Activated CD4-positive, CD25-positive, alpha-beta regulatory T cell (primary cell): Measurements from ENCODE around the gene BICRA.
A peak's percentile ranks its signal among the peaks of the same experiment; 100 is the strongest.
"Not testable (repeated sequence)": the region's sequence is repeated elsewhere in the genome, so short reads cannot be mapped to it uniquely, and the experiment has no call there.

Experiments
- DNase-seq, 4 experiments: peaks; one replicate each; lab custom pipeline; 2025; lab: John Stamatoyannopoulos, UW

Gene BICRA

DNA sequence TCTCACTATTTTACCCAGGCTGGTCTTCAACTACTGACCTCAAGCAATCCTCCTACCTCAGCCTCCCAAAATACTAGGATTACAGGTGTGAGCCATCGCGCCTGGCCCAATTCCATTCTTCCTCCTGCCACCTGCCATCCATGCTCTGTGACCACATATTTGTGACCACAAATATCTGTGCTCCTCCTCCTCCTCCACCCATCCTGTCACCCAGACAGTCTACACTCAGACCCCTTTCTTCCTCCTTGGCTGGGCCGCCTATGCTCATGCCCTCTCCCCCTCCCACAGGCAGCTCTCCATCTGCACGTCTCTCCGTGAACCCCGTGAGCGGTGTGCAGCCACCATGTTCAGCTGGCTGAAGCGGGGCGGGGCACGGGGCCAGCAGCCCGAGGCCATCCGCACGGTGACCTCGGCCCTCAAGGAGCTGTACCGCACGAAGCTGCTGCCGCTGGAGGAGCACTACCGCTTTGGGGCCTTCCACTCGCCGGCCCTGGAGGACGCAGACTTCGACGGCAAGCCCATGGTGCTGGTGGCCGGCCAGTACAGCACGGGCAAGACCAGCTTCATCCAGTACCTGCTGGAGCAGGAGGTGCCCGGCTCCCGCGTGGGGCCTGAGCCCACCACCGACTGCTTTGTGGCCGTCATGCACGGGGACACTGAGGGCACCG lies 107.5 kb downstream of the BICRA start:
- DNase-seq: no peak

GRCh38 chr19:47718415-47719046 lies 109.6 kb downstream of the BICRA start:
- not testable (repeated sequence) for DNase-seq

- DNase-seq: no peak
Observed at GRCh38 chr19:47719047-47719859, 110.3 kb downstream of the BICRA start.

GRCh38 chr19:47720669-47721422 lies 111.9 kb downstream of the BICRA start:
- DNase-seq: no peak

- DNase-seq: no peak
Observed at GRCh38 chr19:47723581-47723940, 114.6 kb downstream of the BICRA start.

GRCh38 chr19:47725759-47726401 lies 116.9 kb downstream of the BICRA start:
- no peak for DNase-seq

DNA sequence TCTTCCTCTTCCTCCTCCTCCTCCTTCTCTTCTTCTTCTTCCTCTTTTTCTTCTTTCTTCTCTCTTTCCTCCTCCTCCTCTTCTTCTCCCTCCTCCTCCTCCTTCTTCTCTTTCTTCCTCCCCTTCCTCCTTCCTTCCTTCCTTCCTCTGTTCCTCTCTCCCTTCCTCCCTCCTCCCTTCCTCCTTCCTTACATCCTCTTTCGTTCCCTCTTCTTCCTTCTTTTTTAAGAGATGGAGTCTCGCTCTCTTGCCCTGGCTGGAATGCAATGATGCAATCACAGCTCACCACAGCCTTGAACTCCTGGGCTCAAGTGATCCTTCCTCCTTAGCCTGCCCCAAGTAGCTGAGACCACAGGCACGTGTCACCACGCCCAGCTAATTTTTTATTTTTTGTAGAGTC lies 117.5 kb downstream of the BICRA start:
- DNase-seq: no peak

GRCh38 chr19:47728295-47728694 lies 119.4 kb downstream of the BICRA start:
- not testable (repeated sequence) for DNase-seq

DNA sequence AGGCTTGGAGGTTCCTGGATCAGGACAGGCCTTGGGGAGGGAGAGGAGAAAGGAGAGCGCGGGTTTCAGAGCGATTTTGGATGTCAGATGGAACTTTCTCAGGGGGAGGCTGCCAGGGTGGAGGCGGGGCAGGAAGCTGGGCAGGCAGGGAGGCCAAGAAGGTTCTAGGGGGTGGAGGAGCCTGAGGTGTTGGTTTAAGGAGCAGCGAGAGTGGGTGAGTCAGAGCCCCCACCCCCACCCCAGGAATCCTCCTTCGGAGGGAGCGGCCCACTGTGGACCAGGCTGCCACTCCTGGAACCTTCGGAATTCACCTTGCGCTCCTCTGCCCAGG lies 120.5 kb downstream of the BICRA start:
- DNase-seq: no peak

- peak in 1 of 4 experiments; percentile 10 for DNase-seq
Observed at GRCh38 chr19:47729799-47730520, 121.0 kb downstream of the BICRA start.

DNA sequence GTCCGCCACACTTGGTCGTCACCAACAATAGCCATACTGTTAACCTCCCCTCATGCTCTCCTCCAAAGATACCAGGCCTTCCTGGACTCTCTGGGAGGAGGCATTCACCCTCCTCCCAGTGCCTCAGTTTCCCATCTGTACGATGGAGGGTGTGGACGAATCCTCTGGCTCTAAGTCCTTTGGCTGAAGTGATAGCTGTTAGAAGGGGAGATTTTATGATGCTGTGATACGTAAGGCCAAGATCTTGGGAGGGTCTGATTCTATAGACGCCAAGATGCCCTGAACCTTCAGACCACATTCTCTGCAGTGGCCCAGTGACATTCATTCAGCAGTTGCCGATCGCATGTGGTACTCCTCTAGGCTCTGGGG lies 121.6 kb downstream of the BICRA start:
- no peak for DNase-seq

- DNase-seq: no peak
Observed at GRCh38 chr19:47730910-47731309, 122.0 kb downstream of the BICRA start.

GRCh38 chr19:47735131-47735530 lies 126.2 kb downstream of the BICRA start:
- DNase-seq: no peak

DNA sequence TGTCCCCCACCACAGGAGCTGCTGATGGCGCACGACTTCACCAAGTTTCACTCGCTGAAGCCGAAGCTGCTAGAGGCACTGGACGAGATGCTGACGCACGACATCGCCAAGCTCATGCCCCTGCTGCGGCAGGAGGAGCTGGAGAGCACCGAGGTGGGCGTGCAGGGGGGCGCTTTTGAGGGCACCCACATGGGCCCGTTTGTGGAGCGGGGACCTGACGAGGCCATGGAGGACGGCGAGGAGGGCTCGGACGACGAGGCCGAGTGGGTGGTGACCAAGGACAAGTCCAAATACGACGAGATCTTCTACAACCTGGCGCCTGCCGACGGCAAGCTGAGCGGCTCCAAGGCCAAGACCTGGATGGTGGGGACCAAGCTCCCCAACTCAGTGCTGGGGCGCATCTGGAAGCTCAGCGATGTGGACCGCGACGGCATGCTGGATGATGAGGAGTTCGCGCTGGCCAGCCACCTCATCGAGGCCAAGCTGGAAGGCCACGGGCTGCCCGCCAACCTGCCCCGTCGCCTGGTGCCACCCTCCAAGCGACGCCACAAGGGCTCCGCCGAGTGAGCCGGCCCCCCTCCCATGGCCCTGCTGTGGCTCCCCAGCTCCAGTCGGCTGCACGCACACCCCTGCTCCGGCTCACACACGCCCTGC lies 132.1 kb downstream of the BICRA start:
- DNase-seq: no peak

GRCh38 chr19:47741544-47742140 lies 132.7 kb downstream of the BICRA start:
- DNase-seq: no peak

DNA sequence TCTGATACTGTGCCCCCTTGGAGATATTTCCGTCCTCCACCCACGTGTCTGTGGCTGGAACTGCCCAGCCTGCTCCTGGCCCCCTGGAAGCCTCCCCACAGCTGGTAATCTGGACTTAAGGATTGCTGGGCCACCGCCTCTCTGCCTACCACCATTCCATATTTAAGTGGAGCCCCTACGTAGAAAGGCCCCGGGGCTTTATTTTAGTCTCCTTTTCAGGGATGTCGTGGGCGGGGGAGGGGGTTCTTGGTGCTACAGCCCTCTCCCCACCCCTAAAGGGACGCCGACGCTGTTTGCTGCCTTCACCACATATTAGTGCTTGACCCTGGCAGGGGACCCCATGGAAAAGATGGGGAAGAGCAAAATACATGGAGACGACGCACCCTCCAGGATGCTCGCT lies 133.7 kb downstream of the BICRA start:
- no peak for DNase-seq

GRCh38 chr19:47745010-47745901 lies 136.3 kb downstream of the BICRA start, which contains the start of gene NOP53:
Gene NOP53, plus strand, starts transcription at chr19:47745546. Its CDS starts 14 bp downstream, at chr19:47745560.
- peak; percentile 86 to 94 (median 92) for DNase-seq

DNA sequence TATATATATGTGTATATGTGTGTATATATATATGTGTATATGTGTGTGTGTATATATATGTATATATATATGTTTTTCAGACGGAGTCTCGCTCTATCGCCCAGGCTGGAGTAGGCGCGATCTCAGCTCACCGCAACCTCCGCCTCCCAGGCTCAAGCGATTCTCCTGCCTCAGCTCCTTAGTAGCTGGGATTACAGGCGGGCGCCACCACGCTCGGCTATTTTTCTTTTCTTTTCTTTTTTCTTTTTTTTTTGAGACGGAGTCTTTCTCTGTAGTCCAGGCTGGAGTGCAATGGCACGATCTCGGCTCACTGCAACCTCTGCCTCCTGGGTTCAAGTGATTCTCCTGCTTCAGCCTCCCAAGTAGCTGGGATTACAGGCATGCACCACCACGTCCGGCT lies 137.2 kb downstream of the BICRA start:
- not testable (repeated sequence) for DNase-seq

GRCh38 chr19:47749326-47749725 lies 140.4 kb downstream of the BICRA start:
- DNase-seq: no peak
